HCT116 (cell line): ENCODE results near the gene CNTN2. TPM values are rescaled to one million over a fixed set of nuclear protein-coding genes. Genes with fewer than 3 reads are reported as not detected.

ENCODE experiments used
- ATAC-seq: fragments of 200-7000 bp; cut with Tn5 transposase; 2 replicates; pipeline ENCODE4 v1.9.1; 2020; ENCODE audit warnings: mild to moderate bottlenecking, moderate library complexity
- BruUV-seq: library from RNA; stranded (reverse); fragments of 400-500 nt; replicated peaks from 2 replicates; lab custom pipeline; 2021; lab: Mats Ljungman, UMichigan
- CTCF ChIA-PET: fragments of 300-600 bp; sonication (Branson Sonifier 250); formaldehyde crosslinking; loops from one replicate; lab custom pipeline; 2021; ENCODE audit warnings: antibody characterized with exemption; lab: Charles Lee
- POLR2A ChIA-PET: fragments of 300-600, 350-600 bp; sonication (Branson Sonifier 250); formaldehyde crosslinking; loops from one replicate; lab custom pipeline; 2021; ENCODE audit warnings: antibody characterized with exemption; lab: Charles Lee
- RAD21 ChIA-PET, 2 experiments: fragments of 300-600 bp; sonication (Branson Sonifier 250); formaldehyde crosslinking; loops; one replicate each; lab custom pipeline; 2023; ENCODE audit warnings: low total read pairs in 2 of 2; ENCODE audit not compliant: uncharacterized antibody in 2 of 2, unreplicated experiment in 2 of 2, low non-redundant PET in 1 of 2; lab: Charles Lee
- DNase-seq: peaks from one replicate; pipeline ENCODE4 v3.0.0-alpha.2; 2010; ENCODE audit warnings: low read depth, low spot score
- H2AFZ ChIP-seq: fragments of 200-600 bp; shearing (Covaris generic), sonication (generic); 2 replicates; pipeline ENCODE4 v1.6.1; 2017; ENCODE audit warnings: low read depth, mixed run types, mixed read lengths, antibody characterized with exemption, low read length; ENCODE audit not compliant: poor library complexity, severe bottlenecking
- H3K27ac ChIP-seq: 2 replicates; pipeline ENCODE4 v1.5.1; 2012; ENCODE audit warnings: low read depth, low read length
- H3K27me3 ChIP-seq: fragments of 200-600 bp; sonication (generic); 2 replicates; pipeline ENCODE4 v1.6.1; 2016; ENCODE audit warnings: mixed run types, low read length, mixed read lengths; ENCODE audit not compliant: insufficient read depth
- H3K36me3 ChIP-seq, 2 experiments: fragments of 200-500 bp in 1 of 2; fragments of 200-600 bp in 1 of 2; sonication (Bioruptor generic) in 1 of 2; sonication (generic) in 1 of 2; 2 replicates each; pipeline versions ENCODE4 v1.5.1 to v1.6.1; 2014 to 2016; ENCODE audit warnings: low read length in 2 of 2, inconsistent platforms in 1 of 2, mixed read lengths in 1 of 2, mixed run types in 1 of 2; ENCODE audit not compliant: insufficient read depth in 2 of 2, control insufficient read depth in 1 of 2
- H3K4me1 ChIP-seq, 2 experiments: fragments of 200-600 bp in 1 of 2; sonication (generic) in 1 of 2; 2 replicates each; pipeline versions ENCODE4 v1.5.1 to v1.6.1; 2012 to 2017; ENCODE audit warnings: low read length in 2 of 2, inconsistent platforms in 1 of 2, mild to moderate bottlenecking in 1 of 2, mixed read lengths in 1 of 2, mixed run types in 1 of 2, moderate library complexity in 1 of 2; ENCODE audit not compliant: insufficient read depth in 2 of 2, control insufficient read depth in 1 of 2
- H3K4me2 ChIP-seq: fragments of 200-600 bp; sonication (generic); 2 replicates; pipeline ENCODE4 v1.6.1; 2017; ENCODE audit warnings: mixed run types, low read length, mixed read lengths
- H3K4me3 ChIP-seq, 2 experiments: fragments of 200-600 bp in 1 of 2; sonication (generic) in 1 of 2; replicated peaks in 1 of 2; 2 replicates each; pipeline ENCODE4 v1.5.1; 2011 to 2016; ENCODE audit warnings: low read length in 2 of 2, control low read depth in 1 of 2, low read depth in 1 of 2, mild to moderate bottlenecking in 1 of 2, mixed read lengths in 1 of 2, mixed run types in 1 of 2
- H3K79me2 ChIP-seq: fragments of 200-600 bp; sonication (generic); 2 replicates; pipeline ENCODE4 v1.6.1; 2017; ENCODE audit warnings: mild to moderate bottlenecking, mixed run types, low read length, moderate library complexity, mixed read lengths; ENCODE audit not compliant: insufficient read depth
- H3K9ac ChIP-seq: fragments of 200-600 bp; sonication (generic); 2 replicates; pipeline ENCODE4 v1.6.1; 2016; ENCODE audit warnings: low read length, mixed read lengths
- H3K9me2 ChIP-seq: fragments of 200-600 bp; sonication (generic), shearing (Covaris generic); 2 replicates; pipeline ENCODE4 v1.6.1; 2017; ENCODE audit warnings: mixed run types, mild to moderate bottlenecking, moderate library complexity; ENCODE audit not compliant: insufficient read depth
- H3K9me3 ChIP-seq, 2 experiments: fragments of 200-500 bp in 1 of 2; fragments of 200-600 bp in 1 of 2; sonication (Bioruptor generic) in 1 of 2; sonication (generic) in 1 of 2; 2 replicates each; pipeline ENCODE4 v1.6.1; 2014 to 2017; ENCODE audit warnings: low read length in 2 of 2, mixed read lengths in 2 of 2, inconsistent platforms in 1 of 2, low read depth in 1 of 2, mild to moderate bottlenecking in 1 of 2, mixed run types in 1 of 2, moderate library complexity in 1 of 2; ENCODE audit not compliant: control insufficient read depth in 1 of 2, insufficient read depth in 1 of 2
- H4K20me1 ChIP-seq: fragments of 200-600 bp; sonication (generic), shearing (Covaris generic); 2 replicates; pipeline ENCODE4 v1.6.1; 2017; ENCODE audit warnings: mixed run types, mild to moderate bottlenecking, moderate library complexity; ENCODE audit not compliant: insufficient read depth
- ATF3 ChIP-seq: IDR thresholded peaks from 2 replicates; pipeline ENCODE4 v1.6.1; 2012
- EZH2phosphoT487 ChIP-seq: fragments of 200-600 bp; IDR thresholded peaks from 2 replicates; pipeline ENCODE4 v1.6.1; 2018; ENCODE audit warnings: antibody characterized with exemption, borderline replicate concordance
- JUND ChIP-seq: IDR thresholded peaks from 2 replicates; pipeline ENCODE4 v1.6.1; 2012
- POLR2A ChIP-seq: IDR thresholded peaks from 2 replicates; pipeline ENCODE4 v1.7.0; 2011; ENCODE audit warnings: borderline replicate concordance; ENCODE audit not compliant: insufficient read depth, insufficient read length; ENCODE audit errors: extremely low read depth
- SIN3A ChIP-seq: IDR thresholded peaks from 2 replicates; pipeline ENCODE4 v1.6.1; 2012; ENCODE audit warnings: low read depth
- SP1 ChIP-seq: IDR thresholded peaks from 2 replicates; pipeline ENCODE4 v1.6.1; 2012; ENCODE audit warnings: low read depth
- ZFX ChIP-seq: fragments of 450-650 bp; IDR thresholded peaks from 2 replicates; pipeline ENCODE4 v1.6.1; 2017
- intact Hi-C: fragments of 100-400 bp; cut with micrococcal nuclease; formaldehyde crosslinking; loops from 2 replicates; pipeline ENCODE4 v1.10.0; 2022
- total RNA-seq: library from RNA; stranded (reverse); gene quantifications from one replicate; pipeline ENCODE4 v1.2.1, GENCODE V29; 2021; ENCODE audit not compliant: unreplicated experiment
- TF ChIP-seq, protein P1 (sequence below), 3 experiments: fragments of 200-600 bp in 1 of 3; sonication (generic) in 1 of 3; IDR thresholded peaks in 2 of 3; conservative IDR thresholded peaks in 1 of 3; 2 replicates each; pipeline ENCODE4 v1.5.1; 2012 to 2017; ENCODE audit warnings: low read depth in 2 of 3, low read length in 2 of 3, antibody characterized with exemption in 1 of 3, borderline replicate concordance in 1 of 3, control low read depth in 1 of 3, mild to moderate bottlenecking in 1 of 3, mixed read lengths in 1 of 3, mixed run types in 1 of 3, moderate library complexity in 1 of 3; ENCODE audit not compliant: insufficient read depth in 1 of 3

The CNTN2 gene
- total RNA-seq, 1 experiment from 2014 or later = 0.15 TPM

DNA sequence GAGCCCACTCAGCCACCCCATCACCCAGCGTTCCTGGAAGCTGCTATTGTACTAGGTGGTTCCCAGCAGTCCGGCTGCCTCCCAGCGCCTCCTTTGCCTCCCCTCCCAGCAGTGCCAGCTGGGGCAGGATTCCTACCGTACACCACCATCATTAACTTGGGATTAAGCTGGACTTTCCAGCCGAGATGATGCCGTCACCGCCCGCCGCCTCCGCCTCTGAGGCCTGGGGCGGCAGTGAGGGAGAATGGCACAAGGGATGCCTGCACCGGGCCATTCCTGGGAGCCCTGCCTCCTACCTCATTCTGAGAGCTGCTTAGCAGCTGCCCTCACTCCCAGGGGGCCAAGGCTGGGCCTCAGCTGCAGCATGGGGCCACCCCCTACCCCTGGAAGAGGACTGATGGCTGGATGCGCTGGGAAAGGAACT lies 13.2 kb downstream of the CNTN2 start (continued):
- no peak for TF ChIP-seq EZH2phosphoT487
- TF ChIP-seq ATF3 = no peak
- TF ChIP-seq, protein P1, sequence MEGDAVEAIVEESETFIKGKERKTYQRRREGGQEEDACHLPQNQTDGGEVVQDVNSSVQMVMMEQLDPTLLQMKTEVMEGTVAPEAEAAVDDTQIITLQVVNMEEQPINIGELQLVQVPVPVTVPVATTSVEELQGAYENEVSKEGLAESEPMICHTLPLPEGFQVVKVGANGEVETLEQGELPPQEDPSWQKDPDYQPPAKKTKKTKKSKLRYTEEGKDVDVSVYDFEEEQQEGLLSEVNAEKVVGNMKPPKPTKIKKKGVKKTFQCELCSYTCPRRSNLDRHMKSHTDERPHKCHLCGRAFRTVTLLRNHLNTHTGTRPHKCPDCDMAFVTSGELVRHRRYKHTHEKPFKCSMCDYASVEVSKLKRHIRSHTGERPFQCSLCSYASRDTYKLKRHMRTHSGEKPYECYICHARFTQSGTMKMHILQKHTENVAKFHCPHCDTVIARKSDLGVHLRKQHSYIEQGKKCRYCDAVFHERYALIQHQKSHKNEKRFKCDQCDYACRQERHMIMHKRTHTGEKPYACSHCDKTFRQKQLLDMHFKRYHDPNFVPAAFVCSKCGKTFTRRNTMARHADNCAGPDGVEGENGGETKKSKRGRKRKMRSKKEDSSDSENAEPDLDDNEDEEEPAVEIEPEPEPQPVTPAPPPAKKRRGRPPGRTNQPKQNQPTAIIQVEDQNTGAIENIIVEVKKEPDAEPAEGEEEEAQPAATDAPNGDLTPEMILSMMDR (IDR thresholded peaks at IDR 0.05 in 2 of 3, conservative IDR thresholded peaks at IDR 0.05 in 1 of 3; ENCODE audit: borderline replicate concordance in 1 of 3, insufficient read depth in 1 of 3, low read depth in 2 of 3, low read length in 2 of 3) = no peak
- TF ChIP-seq SIN3A = no peak
- TF ChIP-seq JUND = no peak
- TF ChIP-seq SP1 = no peak

DNA sequence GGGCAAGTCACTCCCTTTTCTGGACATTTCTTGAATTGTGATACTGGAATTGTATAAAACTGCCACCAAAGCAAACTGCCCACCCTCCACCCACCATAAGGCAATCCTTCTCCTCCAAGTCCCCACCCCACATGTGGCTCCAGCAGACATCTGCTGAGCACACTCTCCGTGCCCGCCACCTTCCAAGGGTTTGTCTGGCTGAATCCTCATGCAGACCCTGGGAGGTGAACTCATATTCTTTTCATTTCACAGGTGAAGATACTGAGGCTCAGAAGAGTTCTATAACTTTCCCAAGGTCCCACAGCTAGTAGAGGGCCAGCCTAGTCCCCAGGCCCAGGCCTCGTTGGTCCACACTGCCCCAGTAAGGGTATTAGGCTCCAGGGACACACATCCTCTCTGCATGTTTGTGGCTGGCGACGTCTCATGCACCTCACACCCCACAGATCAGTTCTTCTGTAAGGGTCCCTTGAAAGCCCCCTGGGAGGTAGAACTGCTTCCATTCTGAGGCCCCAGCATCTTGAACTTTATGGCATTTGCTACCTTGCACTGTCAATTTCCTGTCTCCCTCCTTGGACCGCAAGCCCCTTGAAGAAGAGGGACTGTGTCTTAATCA lies 14.1 kb downstream of the CNTN2 start:
- Histone ChIP-seq H3K4me3 (no peak overlapping the region), H3K9me2 (no peaks in the 10 kb centered on the region), H3K36me3 (no peaks in the 10 kb centered on the region), H3K4me2 (no peak overlapping the region), H3K27me3 (no peaks in the 10 kb centered on the region), H3K27ac (no peak overlapping the region), H2AFZ (no peak overlapping the region), H3K9me3 (no peaks in the 10 kb centered on the region), H3K4me1 (no peaks in the 10 kb centered on the region; a peak in 1 of 4 replicates), H4K20me1 (no peaks in the 10 kb centered on the region), H3K79me2 (no peaks in the 10 kb centered on the region), H3K9ac (no peak overlapping the region)
- BruUV-seq = no TSS peak
- DNase-seq = no peak
- ChIA-PET RAD21 (no interaction called here), POLR2A (no interaction called here), CTCF (no interaction called here)
- TF ChIP-seq ZFX = no peak
- no peak for TF ChIP-seq POLR2A
- intact Hi-C loops = no loop called here
- no peak for ATAC-seq
